MCF 10A (cell line): ENCODE measurements around the gene CHDH. TPM values are rescaled to one million over a fixed set of nuclear protein-coding genes. Genes with fewer than 3 reads are reported as not detected.

ENCODE experiments used
- BruUV-seq: library from RNA; stranded (reverse); fragments of 400-500 nt; replicated peaks from 2 replicates; lab custom pipeline; 2021; lab: Mats Ljungman, UMichigan
- CTCF ChIA-PET: fragments of 300-600 bp; sonication (Branson Sonifier 250); formaldehyde crosslinking; extraction: SDS; loops from one replicate; lab custom pipeline; 2021; ENCODE audit warnings: antibody characterized with exemption, inconsistent platforms; lab: Yijun Ruan, JAX
- POLR2A ChIA-PET: fragments of 300-600, 350-650 bp; sonication (Branson Sonifier 250); formaldehyde crosslinking; extraction: SDS; loops from one replicate; lab custom pipeline; 2020; ENCODE audit warnings: antibody characterized with exemption, inconsistent platforms; lab: Yijun Ruan, JAX
- DNase-seq: peaks from one replicate; pipeline ENCODE4 v3.0.0-alpha.2; 2018; ENCODE audit not compliant: unreplicated experiment
- H3K27ac Mint-ChIP-seq: one replicate; pipeline ENCODE4 v1.8.0; 2022; ENCODE audit warnings: mild to moderate bottlenecking, low read depth, mixed read lengths; ENCODE audit not compliant: unreplicated experiment
- H3K27me3 Mint-ChIP-seq: one replicate; pipeline ENCODE4 v1.8.0; 2022; ENCODE audit warnings: mixed read lengths; ENCODE audit not compliant: insufficient read depth, unreplicated experiment
- H3K36me3 Mint-ChIP-seq: one replicate; pipeline ENCODE4 v1.8.0; 2022; ENCODE audit warnings: mild to moderate bottlenecking, moderate library complexity, mixed read lengths; ENCODE audit not compliant: insufficient read depth, unreplicated experiment
- H3K4me1 Mint-ChIP-seq: one replicate; pipeline ENCODE4 v1.8.0; 2022; ENCODE audit warnings: mixed read lengths; ENCODE audit not compliant: insufficient read depth, unreplicated experiment
- H3K4me3 Mint-ChIP-seq: one replicate; pipeline ENCODE4 v1.8.0; 2022; ENCODE audit warnings: mild to moderate bottlenecking, moderate library complexity, mixed read lengths; ENCODE audit not compliant: unreplicated experiment
- H3K9me3 Mint-ChIP-seq: one replicate; pipeline ENCODE4 v1.8.0; 2022; ENCODE audit warnings: mixed read lengths; ENCODE audit not compliant: unreplicated experiment
- intact Hi-C: fragments of 100-400 bp; cut with micrococcal nuclease; formaldehyde crosslinking; loops from 2 replicates; pipeline ENCODE4 v1.14.1; 2022
- total RNA-seq: library from RNA; stranded (reverse); gene quantifications from 2 replicates; pipeline ENCODE4 v1.2.3, GENCODE V29; 2022
- TF ChIP-seq, protein P1 (sequence below): fragments of 200-600 bp; IDR thresholded peaks from one replicate; pipeline ENCODE4 v1.8.0; 2022; ENCODE audit warnings: antibody characterized with exemption, mild to moderate bottlenecking; ENCODE audit not compliant: unreplicated experiment

Gene CHDH
- total RNA-seq, 1 experiment from 2014 or later: 0.49 TPM

DNA sequence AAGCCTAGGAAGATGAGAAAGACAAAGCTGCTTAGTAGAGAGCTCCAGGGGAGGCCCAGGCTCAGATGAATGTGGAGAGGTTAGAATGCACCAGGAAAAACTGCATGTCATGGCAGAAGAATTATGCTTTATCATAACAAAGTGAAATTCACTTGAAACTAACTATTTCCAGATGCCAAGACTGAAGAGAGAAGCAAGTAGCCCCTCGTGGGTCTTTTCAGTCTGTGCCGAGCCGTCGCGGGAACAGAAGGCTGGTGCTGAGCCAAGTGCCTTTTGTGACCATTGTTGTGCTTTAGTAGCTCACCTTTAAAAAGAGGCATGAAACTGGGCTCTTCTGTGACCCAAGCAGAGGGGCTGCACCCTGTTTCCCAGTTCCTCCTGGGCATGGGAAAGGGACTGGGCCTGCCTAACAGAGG, 73.2 kb downstream of the CHDH start:
- peaks cover 22% of the 10 kb centered on the region for H3K4me1 Mint-ChIP-seq
- no TSS peak for BruUV-seq
- H3K4me3 Mint-ChIP-seq: no peak overlapping the region
- POLR2A ChIA-PET: interaction anchor here (1.2 kb wide), 1 partner anchor 49 kb away, joined by 3 read pairs; no protein-coding TSS in a partner anchor
- no peak overlapping the region for H3K27ac Mint-ChIP-seq
- H3K36me3 Mint-ChIP-seq: no peaks in the 10 kb centered on the region
- TF ChIP-seq, protein P1, sequence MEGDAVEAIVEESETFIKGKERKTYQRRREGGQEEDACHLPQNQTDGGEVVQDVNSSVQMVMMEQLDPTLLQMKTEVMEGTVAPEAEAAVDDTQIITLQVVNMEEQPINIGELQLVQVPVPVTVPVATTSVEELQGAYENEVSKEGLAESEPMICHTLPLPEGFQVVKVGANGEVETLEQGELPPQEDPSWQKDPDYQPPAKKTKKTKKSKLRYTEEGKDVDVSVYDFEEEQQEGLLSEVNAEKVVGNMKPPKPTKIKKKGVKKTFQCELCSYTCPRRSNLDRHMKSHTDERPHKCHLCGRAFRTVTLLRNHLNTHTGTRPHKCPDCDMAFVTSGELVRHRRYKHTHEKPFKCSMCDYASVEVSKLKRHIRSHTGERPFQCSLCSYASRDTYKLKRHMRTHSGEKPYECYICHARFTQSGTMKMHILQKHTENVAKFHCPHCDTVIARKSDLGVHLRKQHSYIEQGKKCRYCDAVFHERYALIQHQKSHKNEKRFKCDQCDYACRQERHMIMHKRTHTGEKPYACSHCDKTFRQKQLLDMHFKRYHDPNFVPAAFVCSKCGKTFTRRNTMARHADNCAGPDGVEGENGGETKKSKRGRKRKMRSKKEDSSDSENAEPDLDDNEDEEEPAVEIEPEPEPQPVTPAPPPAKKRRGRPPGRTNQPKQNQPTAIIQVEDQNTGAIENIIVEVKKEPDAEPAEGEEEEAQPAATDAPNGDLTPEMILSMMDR: no peak
- no peak for DNase-seq
- H3K9me3 Mint-ChIP-seq: no peaks in the 10 kb centered on the region
- peaks cover 12% of the 10 kb centered on the region for H3K27me3 Mint-ChIP-seq
- CTCF ChIA-PET: no interaction called here
- intact Hi-C loops: no loop called here

- H3K27me3 Mint-ChIP-seq: peaks cover 12% of the 10 kb centered on the region
- H3K36me3 Mint-ChIP-seq: no peaks in the 10 kb centered on the region
- TF ChIP-seq, protein P1: no peak
- H3K4me1 Mint-ChIP-seq: peaks cover 22% of the 10 kb centered on the region
- DNase-seq: no peak
- H3K4me3 Mint-ChIP-seq: no peak overlapping the region
- no peaks in the 10 kb centered on the region for H3K9me3 Mint-ChIP-seq
- ChIA-PET POLR2A (interaction anchor here (1.2 kb wide), 1 partner anchor 49 kb away, joined by 3 read pairs; no protein-coding TSS in a partner anchor), CTCF (no interaction called here)
- intact Hi-C loops: no loop called here
- H3K27ac Mint-ChIP-seq: no peak overlapping the region
- BruUV-seq: no TSS peak
Measured at GRCh38 chr3:53772562-53772961, 73.7 kb downstream of the CHDH start.

DNA sequence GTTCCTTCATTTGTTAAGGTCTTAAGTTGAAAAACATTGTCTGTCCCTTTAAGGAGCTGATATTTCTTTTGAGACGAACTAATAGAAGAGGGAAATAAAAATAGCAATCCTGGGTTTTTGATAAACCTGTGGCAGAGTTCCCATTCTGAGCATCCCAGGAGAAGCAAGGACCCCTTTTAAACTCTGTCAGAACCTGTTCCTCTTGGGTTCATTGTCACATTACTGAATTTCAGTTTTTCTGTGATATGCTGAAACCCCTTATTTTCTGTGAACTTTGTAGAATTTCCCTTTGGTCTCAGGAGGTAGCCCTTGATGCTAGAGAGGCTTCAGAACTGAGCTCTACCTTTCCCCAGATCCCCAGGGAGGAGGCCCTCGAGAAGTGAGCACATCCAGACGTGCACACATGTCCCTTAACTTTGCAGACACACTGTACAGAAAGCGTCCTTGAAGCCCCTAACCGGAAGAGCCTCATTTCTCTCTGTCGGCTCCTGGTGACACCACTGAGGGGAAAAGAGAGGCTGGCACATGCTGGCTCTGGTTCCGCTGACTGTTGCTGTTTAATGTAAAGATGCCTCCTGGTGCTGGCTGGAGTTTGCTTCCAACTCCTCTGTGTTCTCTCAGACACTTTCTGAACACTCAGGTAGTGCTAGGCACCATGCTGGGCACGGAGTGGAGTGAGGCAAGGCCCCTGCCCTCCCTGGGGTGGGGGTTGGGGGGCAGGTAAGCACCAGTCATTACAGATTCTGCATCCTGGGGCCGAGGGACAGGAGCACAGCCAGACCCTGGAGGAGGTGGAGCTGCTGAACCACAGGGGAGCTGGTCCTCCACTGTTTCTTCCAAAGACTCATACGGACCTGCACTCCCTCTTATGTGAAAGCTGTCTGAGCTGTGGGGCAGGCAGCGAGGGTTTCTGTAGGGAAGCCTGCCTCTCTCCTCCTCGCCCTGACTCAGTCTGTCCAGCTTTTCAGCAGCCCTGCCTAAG, 77.5 kb downstream of the CHDH start:
- no peaks in the 10 kb centered on the region for H3K9me3 Mint-ChIP-seq
- CTCF ChIA-PET: interaction anchor here (0.6 kb wide), 2 partner anchors 14 to 35 kb away, joined by 3 read pairs; no protein-coding TSS in a partner anchor
- peaks cover 12% of the 10 kb centered on the region for H3K27me3 Mint-ChIP-seq
- no peak overlapping the region for H3K27ac Mint-ChIP-seq
- no peak overlapping the region for H3K4me3 Mint-ChIP-seq
- no TSS peak for BruUV-seq
- POLR2A ChIA-PET: no interaction called here
- H3K36me3 Mint-ChIP-seq: no peaks in the 10 kb centered on the region
- TF ChIP-seq, protein P1: no peak
- intact Hi-C loops: no loop called here
- H3K4me1 Mint-ChIP-seq: peaks cover 7% of the 10 kb centered on the region
- no peak for DNase-seq

- BruUV-seq: no TSS peak
- ChIA-PET POLR2A (no interaction called here), CTCF (interaction anchor here (0.6 to 1.4 kb wide), 4 partner anchors 50 to 254 kb away, joined by 3 to 4 read pairs (median 3); no protein-coding TSS in a partner anchor)
- H3K36me3 Mint-ChIP-seq: no peaks in the 10 kb centered on the region
- no peak overlapping the region for H3K27ac Mint-ChIP-seq
- DNase-seq: no peak
- H3K27me3 Mint-ChIP-seq: peaks cover 12% of the 10 kb centered on the region
- TF ChIP-seq, protein P1: no peak
- no peak overlapping the region for H3K4me3 Mint-ChIP-seq
- no peaks in the 10 kb centered on the region for H3K4me1 Mint-ChIP-seq
- H3K9me3 Mint-ChIP-seq: no peaks in the 10 kb centered on the region
- intact Hi-C loops: no loop called here
Measured at GRCh38 chr3:53766706-53767105, 79.5 kb downstream of the CHDH start.
